Stimulated activated CD4-positive, alpha-beta T cell treated with anti-CD3 and anti-CD28 coated beads, Interleukin-15, amount 100 ng/mL, for 48 hours (primary cell): ENCODE measurements around the gene ANAPC4.

Experiments used
- DNase-seq, 2 donors: peaks; one replicate each; pipeline ENCODE4 v3.0.0-alpha.2; 2020; ENCODE audit warnings: low read depth in 2 of 2

ANAPC4 gene

GRCh38 chr4:25437926-25438325, 60.9 kb downstream of the ANAPC4 start:
- DNase-seq: no peak

- peak; percentile 24 to 44 for DNase-seq
These were observed 62.9 kb downstream of the ANAPC4 start for GRCh38 chr4:25439918-25440477.

GRCh38 chr4:25440478-25441030, 63.5 kb downstream of the ANAPC4 start:
- DNase-seq: no peak

- peak in 1 of 2 donors; percentile 1 for DNase-seq
These were observed 64.6 kb downstream of the ANAPC4 start for GRCh38 chr4:25441519-25442117.

GRCh38 chr4:25442863-25443307, 65.8 kb downstream of the ANAPC4 start:
- DNase-seq: no peak

- DNase-seq: no peak
These were observed 66.8 kb downstream of the ANAPC4 start for GRCh38 chr4:25443851-25444250.

- no peak for DNase-seq
These were observed 69.5 kb downstream of the ANAPC4 start for GRCh38 chr4:25446611-25447010.

- no peak for DNase-seq
These were observed 71.5 kb downstream of the ANAPC4 start for GRCh38 chr4:25448379-25449109.

GRCh38 chr4:25449270-25449669, 72.2 kb downstream of the ANAPC4 start:
- DNase-seq: no peak

- DNase-seq: no peak
These were observed 72.6 kb downstream of the ANAPC4 start for GRCh38 chr4:25449688-25450087.

- DNase-seq: no peak
These were observed 73.4 kb downstream of the ANAPC4 start for GRCh38 chr4:25450491-25450901.

GRCh38 chr4:25451676-25452075, 74.6 kb downstream of the ANAPC4 start:
- no peak for DNase-seq

- no peak for DNase-seq
These were observed 75.0 kb downstream of the ANAPC4 start for GRCh38 chr4:25452081-25452480.

- DNase-seq: no peak
These were observed 77.4 kb downstream of the ANAPC4 start for GRCh38 chr4:25454476-25454875.

GRCh38 chr4:25457053-25457715, 80.1 kb downstream of the ANAPC4 start:
- no peak for DNase-seq

- no peak for DNase-seq
These were observed 90.1 kb downstream of the ANAPC4 start for GRCh38 chr4:25466966-25467697.

GRCh38 chr4:25467843-25468242, 90.8 kb downstream of the ANAPC4 start:
- DNase-seq: no peak
